ENCODE measurements around the gene APBA3. TPM values are rescaled to one million over a fixed set of nuclear protein-coding genes. Genes with fewer than 3 reads are reported as not detected.

Gene APBA3
- total and polyA plus RNA-seq, 7 experiments from 2014 or later = 30.7 to 77.3 (median 62.3) TPM

GRCh38 chr19:3748965-3749364, 12.5 kb downstream of the APBA3 start:
- no peak overlapping the region for H3K27ac ChIP-seq (ENCODE audit: low read depth, low read length)
- Mint-ChIP-seq H3K36me3 (peaks cover 6 to 18% (median 10%) of the 10 kb centered on the region in 5 donors), H3K4me1 (no peaks in the 10 kb centered on the region), H3K27ac (no peak overlapping the region), H3K9me3 (peaks cover 0 to 2% (median 0%) of the 10 kb centered on the region in 11 donors), H3K4me3 (no peak overlapping the region), H3K27me3 (no peaks in the 10 kb centered on the region)
- H3K27me3 ChIP-seq (ENCODE audit: control insufficient read depth in 2 of 2, insufficient read depth in 2 of 2, low read length in 2 of 2) = no peaks in the 10 kb centered on the region
- intact Hi-C loops (cut with micrococcal nuclease) = no loop called here
- DNase-seq = no peak
- no peak for ATAC-seq
- peaks cover 0 to 46% (median 0%) of the 10 kb centered on the region in 3 experiments for H3K36me3 ChIP-seq (ENCODE audit: control insufficient read depth in 2 of 3, insufficient read depth in 3 of 3, low read length in 3 of 3)
- H3K4me3 ChIP-seq (ENCODE audit: low read length) = no peak overlapping the region
- no peaks in the 10 kb centered on the region for H3K4me1 ChIP-seq (ENCODE audit: control insufficient read depth in 2 of 2, insufficient read depth in 2 of 2, low read length in 2 of 2)
- POLR2A ChIA-PET = no interaction called here
- CTCF ChIA-PET = interaction anchor here (0.6 to 1.7 kb wide), 4 partner anchors 13 to 456 kb away, joined by 3 to 6 read pairs (median 4); partner anchors contain the start of genes APBA3 and MRPL54
- H3K9me3 ChIP-seq (ENCODE audit: control insufficient read depth in 2 of 3, low read length in 3 of 3) = no peaks in the 10 kb centered on the region

GRCh38 chr19:3746371-3747056, 15.0 kb downstream of the APBA3 start:
- Mint-ChIP-seq H3K27ac (no peak overlapping the region), H3K36me3 (peaks cover 6 to 18% (median 11%) of the 10 kb centered on the region in 5 donors), H3K9me3 (peaks cover 0 to 2% (median 0%) of the 10 kb centered on the region in 11 donors), H3K4me1 (no peaks in the 10 kb centered on the region), H3K4me3 (no peak overlapping the region), H3K27me3 (no peaks in the 10 kb centered on the region)
- no peaks in the 10 kb centered on the region for H3K4me1 ChIP-seq (ENCODE audit: control insufficient read depth in 2 of 2, insufficient read depth in 2 of 2, low read length in 2 of 2)
- no peak for DNase-seq
- ChIA-PET POLR2A (no interaction called here), CTCF (no interaction called here)
- no peak overlapping the region for H3K27ac ChIP-seq (ENCODE audit: low read depth, low read length)
- no peaks in the 10 kb centered on the region for H3K27me3 ChIP-seq (ENCODE audit: control insufficient read depth in 2 of 2, insufficient read depth in 2 of 2, low read length in 2 of 2)
- no peaks in the 10 kb centered on the region for H3K9me3 ChIP-seq (ENCODE audit: control insufficient read depth in 2 of 3, low read length in 3 of 3)
- H3K4me3 ChIP-seq (ENCODE audit: low read length) = no peak overlapping the region
- no peak for ATAC-seq
- H3K36me3 ChIP-seq (ENCODE audit: control insufficient read depth in 2 of 3, insufficient read depth in 3 of 3, low read length in 3 of 3) = peaks cover 0 to 21% (median 0%) of the 10 kb centered on the region in 3 experiments
- intact Hi-C loops (cut with micrococcal nuclease) = no loop called here

GRCh38 chr19:3745363-3746045, 16.0 kb downstream of the APBA3 start:
- peaks cover 3 to 15% (median 7%) of the 10 kb centered on the region in 5 donors for H3K36me3 Mint-ChIP-seq
- CTCF ChIA-PET = no interaction called here
- H3K9me3 ChIP-seq (ENCODE audit: control insufficient read depth in 2 of 3, low read length in 3 of 3) = no peaks in the 10 kb centered on the region

GRCh38 chr19:3743486-3743885, 18.0 kb downstream of the APBA3 start:
- H3K27ac ChIP-seq (ENCODE audit: low read depth, low read length) = no peak overlapping the region
- POLR2A ChIA-PET = interaction anchor here (1.2 kb wide), 1 partner anchor 30 kb away, joined by 3 read pairs; no protein-coding TSS in a partner anchor
- no peak for DNase-seq
- H3K4me1 ChIP-seq (ENCODE audit: control insufficient read depth in 2 of 2, insufficient read depth in 2 of 2, low read length in 2 of 2) = peaks cover 0 to 14% of the 10 kb centered on the region in 2 donors
- no peaks in the 10 kb centered on the region for H3K36me3 ChIP-seq (ENCODE audit: control insufficient read depth in 2 of 3, insufficient read depth in 3 of 3, low read length in 3 of 3)
- H3K9me3 ChIP-seq (ENCODE audit: control insufficient read depth in 2 of 3, low read length in 3 of 3) = no peaks in the 10 kb centered on the region
- no peak overlapping the region for H3K4me3 Mint-ChIP-seq
- intact Hi-C loops (cut with micrococcal nuclease) = no loop called here
- no peak overlapping the region for H3K4me3 ChIP-seq (ENCODE audit: low read length)
- peaks cover 0 to 5% (median 0%) of the 10 kb centered on the region in 5 donors for H3K36me3 Mint-ChIP-seq
- CTCF ChIA-PET = no interaction called here
- no peaks in the 10 kb centered on the region for H3K9me3 Mint-ChIP-seq
- peak overlapping the region in 2 of 9 donors; percentile 21 to 36 for H3K27ac Mint-ChIP-seq
- peaks cover 3 to 14% (median 9%) of the 10 kb centered on the region in 7 donors for H3K4me1 Mint-ChIP-seq
- H3K27me3 ChIP-seq (ENCODE audit: control insufficient read depth in 2 of 2, insufficient read depth in 2 of 2, low read length in 2 of 2) = no peaks in the 10 kb centered on the region
- no peaks in the 10 kb centered on the region for H3K27me3 Mint-ChIP-seq
- ATAC-seq = no peak

More at GRCh38 chr19:3745363-3746045, 16.0 kb downstream of the APBA3 start:
- intact Hi-C loops (cut with micrococcal nuclease) = no loop called here
- no peak overlapping the region for H3K27ac ChIP-seq (ENCODE audit: low read depth, low read length)
- DNase-seq (no peak), ATAC-seq (no peak)
- Mint-ChIP-seq H3K4me1 (no peaks in the 10 kb centered on the region), H3K27me3 (no peaks in the 10 kb centered on the region), H3K9me3 (peaks cover 0 to 2% (median 0%) of the 10 kb centered on the region in 11 donors), H3K4me3 (no peak overlapping the region), H3K27ac (no peak overlapping the region)
- H3K4me3 ChIP-seq (ENCODE audit: low read length) = no peak overlapping the region
- POLR2A ChIA-PET = no interaction called here
- no peaks in the 10 kb centered on the region for H3K27me3 ChIP-seq (ENCODE audit: control insufficient read depth in 2 of 2, insufficient read depth in 2 of 2, low read length in 2 of 2)
- peaks cover 0 to 12% (median 0%) of the 10 kb centered on the region in 3 experiments for H3K36me3 ChIP-seq (ENCODE audit: control insufficient read depth in 2 of 3, insufficient read depth in 3 of 3, low read length in 3 of 3)
- no peaks in the 10 kb centered on the region for H3K4me1 ChIP-seq (ENCODE audit: control insufficient read depth in 2 of 2, insufficient read depth in 2 of 2, low read length in 2 of 2)

- H3K27ac Mint-ChIP-seq = no peak overlapping the region
- peaks cover 3 to 20% (median 17%) of the 10 kb centered on the region in 7 donors for H3K4me1 Mint-ChIP-seq
- Histone ChIP-seq H3K4me3 (ENCODE audit: low read length) (no peak overlapping the region), H3K27me3 (ENCODE audit: control insufficient read depth in 2 of 2, insufficient read depth in 2 of 2, low read length in 2 of 2) (no peaks in the 10 kb centered on the region), H3K36me3 (ENCODE audit: control insufficient read depth in 2 of 3, insufficient read depth in 3 of 3, low read length in 3 of 3) (no peaks in the 10 kb centered on the region), H3K27ac (ENCODE audit: low read depth, low read length) (no peak overlapping the region), H3K9me3 (ENCODE audit: control insufficient read depth in 2 of 3, low read length in 3 of 3) (no peaks in the 10 kb centered on the region), H3K4me1 (ENCODE audit: control insufficient read depth in 2 of 2, insufficient read depth in 2 of 2, low read length in 2 of 2) (peaks cover 0 to 18% of the 10 kb centered on the region in 2 donors)
- H3K36me3 Mint-ChIP-seq = peaks cover 0 to 26% (median 10%) of the 10 kb centered on the region in 5 donors
- CTCF ChIA-PET = interaction anchor here (1.4 to 1.6 kb wide), 3 partner anchors 22 to 81 kb away, joined by 3 to 6 read pairs (median 5); partner anchors contain the start of genes APBA3 and MRPL54
- DNase-seq = no peak
- POLR2A ChIA-PET = interaction anchor here (1.6 to 2.7 kb wide), 5 partner anchors 10 to 22 kb away, joined by 5 to 21 read pairs (median 6); partner anchors contain the start of genes APBA3 and MRPL54
- H3K4me3 Mint-ChIP-seq = no peak overlapping the region
- ATAC-seq = no peak
- no peaks in the 10 kb centered on the region for H3K27me3 Mint-ChIP-seq
- H3K9me3 Mint-ChIP-seq = no peaks in the 10 kb centered on the region
- intact Hi-C loops (cut with micrococcal nuclease) = no loop called here
Measured at GRCh38 chr19:3740431-3740830, 21.1 kb downstream of the APBA3 start.

GRCh38 chr19:3738477-3739220, 22.8 kb downstream of the APBA3 start:
- Histone ChIP-seq H3K27ac (ENCODE audit: low read depth, low read length) (no peak overlapping the region), H3K27me3 (ENCODE audit: control insufficient read depth in 2 of 2, insufficient read depth in 2 of 2, low read length in 2 of 2) (no peaks in the 10 kb centered on the region), H3K9me3 (ENCODE audit: control insufficient read depth in 2 of 3, low read length in 3 of 3) (no peaks in the 10 kb centered on the region), H3K4me3 (ENCODE audit: low read length) (no peak overlapping the region), H3K36me3 (ENCODE audit: control insufficient read depth in 2 of 3, insufficient read depth in 3 of 3, low read length in 3 of 3) (peaks cover 0 to 2% (median 0%) of the 10 kb centered on the region in 3 experiments), H3K4me1 (ENCODE audit: control insufficient read depth in 2 of 2, insufficient read depth in 2 of 2, low read length in 2 of 2) (peaks cover 0 to 18% of the 10 kb centered on the region in 2 donors)
- CTCF ChIA-PET = interaction anchor here (0.7 to 1.0 kb wide), 3 partner anchors 11 to 21 kb away, joined by 3 read pairs; no protein-coding TSS in a partner anchor
- peak overlapping the region; percentile 32 to 93 (median 71) for H3K27ac Mint-ChIP-seq
- peaks cover 0 to 23% (median 7%) of the 10 kb centered on the region in 5 donors for H3K36me3 Mint-ChIP-seq
- POLR2A ChIA-PET = interaction anchor here (0.6 to 2.7 kb wide), 6 partner anchors 12 to 678 kb away, joined by 3 to 21 read pairs (median 5); partner anchors contain the start of genes APBA3 and MRPL54
- no peaks in the 10 kb centered on the region for H3K9me3 Mint-ChIP-seq
- intact Hi-C loops (cut with micrococcal nuclease) = no loop called here
- H3K4me3 Mint-ChIP-seq = peak overlapping the region in 4 of 10 donors; percentile 30 to 54 (median 42)
- no peaks in the 10 kb centered on the region for H3K27me3 Mint-ChIP-seq
- peaks cover 3 to 20% (median 17%) of the 10 kb centered on the region in 7 donors for H3K4me1 Mint-ChIP-seq
- DNase-seq = no peak
- no peak for ATAC-seq
